SK-N-SH (cell line): ENCODE data around the gene S1PR1. TPM values are rescaled to one million over a fixed set of nuclear protein-coding genes. Genes with fewer than 3 reads are reported as not detected.

Source experiments
- CTCF ChIA-PET: fragments of 300-600, 350-600 bp; formaldehyde crosslinking; extraction: SDS; loops from one replicate; lab custom pipeline; 2021; lab: Yijun Ruan, JAX
- POLR2A ChIA-PET: fragments of 350-600 bp; sonication (Branson Sonifier 250); formaldehyde crosslinking; extraction: SDS; loops from one replicate; lab custom pipeline; 2020; ENCODE audit warnings: antibody characterized with exemption, inconsistent platforms; lab: Yijun Ruan, JAX
- DNase-seq: peaks from one replicate; pipeline ENCODE4 v3.0.0; 2012
- H2AFZ ChIP-seq: fragments of 200-600 bp; sonication (generic); 2 replicates; pipeline ENCODE4 v1.8.1; 2016; ENCODE audit warnings: antibody characterized with exemption, mild to moderate bottlenecking, low read depth
- H3F3A ChIP-seq: fragments of 200-600 bp; sonication (generic); replicated peaks from 2 replicates; pipeline ENCODE3; 2016; ENCODE audit warnings: antibody characterized with exemption, mild to moderate bottlenecking; ENCODE audit not compliant: insufficient read depth
- H3K27ac ChIP-seq, 2 experiments: fragments of 200-500 bp in 1 of 2; fragments of 200-600 bp in 1 of 2; sonication (Bioruptor generic) in 1 of 2; sonication (generic), shearing (Covaris generic) in 1 of 2; 2 replicates each; pipeline versions ENCODE4 v1.5.1 to v1.6.1; 2014 to 2016; ENCODE audit warnings: low read depth in 2 of 2, inconsistent platforms in 1 of 2, low read length in 1 of 2, mild to moderate bottlenecking in 1 of 2, mixed read lengths in 1 of 2
- H3K27me3 ChIP-seq: fragments of 200-600 bp; sonication (generic), shearing (Covaris generic); 2 replicates; pipeline ENCODE4 v1.6.1; 2016; ENCODE audit warnings: mixed run types; ENCODE audit not compliant: insufficient read depth
- H3K36me3 ChIP-seq, 2 experiments: fragments of 200-500 bp in 1 of 2; fragments of 200-600 bp in 1 of 2; sonication (Bioruptor generic) in 1 of 2; sonication (generic) in 1 of 2; replicated peaks in 1 of 2; 2 replicates each; pipeline versions ENCODE3 to v1.5.1; 2014 to 2016; ENCODE audit warnings: low read length in 1 of 2, mild to moderate bottlenecking in 1 of 2; ENCODE audit not compliant: insufficient read depth in 2 of 2, control insufficient read depth in 1 of 2
- H3K4me1 ChIP-seq, 2 experiments: fragments of 200-500 bp in 1 of 2; fragments of 200-600 bp in 1 of 2; sonication (Bioruptor generic) in 1 of 2; sonication (generic), shearing (Covaris generic) in 1 of 2; 2 replicates each; pipeline versions ENCODE4 v1.5.1 to v1.6.1; 2014 to 2016; ENCODE audit warnings: low read depth in 1 of 2, low read length in 1 of 2, mixed run types in 1 of 2; ENCODE audit not compliant: insufficient read depth in 2 of 2, control insufficient read depth in 1 of 2
- H3K4me2 ChIP-seq: fragments of 200-600 bp; sonication (generic), shearing (Covaris generic); 2 replicates; pipeline ENCODE4 v1.6.1; 2017; ENCODE audit warnings: mixed run types
- H3K4me3 ChIP-seq, 2 experiments: fragments of 200-500 bp in 1 of 2; fragments of 200-600 bp in 1 of 2; sonication (Bioruptor generic) in 1 of 2; sonication (generic), shearing (Covaris generic) in 1 of 2; 2 replicates each; pipeline versions ENCODE4 v1.5.1 to v1.8.1; 2014 to 2016; ENCODE audit warnings: low read depth in 2 of 2, inconsistent platforms in 1 of 2, low read length in 1 of 2, mild to moderate bottlenecking in 1 of 2, mixed read lengths in 1 of 2, moderate library complexity in 1 of 2
- H3K79me2 ChIP-seq: fragments of 200-600 bp; sonication (generic); 2 replicates; pipeline ENCODE4 v1.8.1; 2017; ENCODE audit warnings: mild to moderate bottlenecking; ENCODE audit not compliant: insufficient read depth
- H3K9ac ChIP-seq: fragments of 200-600 bp; sonication (generic); 2 replicates; pipeline ENCODE4 v1.6.1; 2017; ENCODE audit warnings: mixed run types
- H3K9me2 ChIP-seq: fragments of 200-600 bp; sonication (generic); 2 replicates; pipeline ENCODE4 v1.6.1; 2017; ENCODE audit warnings: mixed run types
- H3K9me3 ChIP-seq: fragments of 200-600 bp; sonication (generic); 2 replicates; pipeline ENCODE4 v1.6.1; 2017; ENCODE audit warnings: mixed run types, mild to moderate bottlenecking, moderate library complexity
- H4K20me1 ChIP-seq: fragments of 200-600 bp; sonication (generic); 2 replicates; pipeline ENCODE4 v1.6.1; 2017; ENCODE audit warnings: mild to moderate bottlenecking, mixed run types; ENCODE audit not compliant: insufficient read depth
- CHD2 ChIP-seq: fragments of 150-350 bp; IDR thresholded peaks from 2 replicates; pipeline ENCODE4 v1.6.1; 2018; ENCODE audit warnings: low read length; ENCODE audit not compliant: partially characterized antibody
- EP300 ChIP-seq, 2 experiments: IDR thresholded peaks; 2 replicates each; pipeline versions ENCODE4 v1.4.0 to v1.6.1; 2012; ENCODE audit warnings: borderline replicate concordance in 1 of 2, low read depth in 1 of 2, low read length in 1 of 2
- FOXJ3 ChIP-seq: sonication (generic); formaldehyde crosslinking; IDR thresholded peaks from 2 replicates; pipeline ENCODE4 v1.5.1; 2020; ENCODE audit warnings: mild to moderate bottlenecking, missing genetic modification reagents
- GABPA ChIP-seq: IDR thresholded peaks from 2 replicates; pipeline ENCODE4 v1.4.0; 2012; ENCODE audit warnings: low read depth, mild to moderate bottlenecking
- NFIC ChIP-seq: IDR thresholded peaks from 2 replicates; pipeline ENCODE4 v1.4.0; 2012; ENCODE audit warnings: borderline replicate concordance
- NRF1 ChIP-seq: IDR thresholded peaks from 2 replicates; pipeline ENCODE4 v1.6.1; 2012; ENCODE audit warnings: low read depth, mild to moderate bottlenecking, low read length
- POLR2AphosphoS5 ChIP-seq: IDR thresholded peaks from 2 replicates; pipeline ENCODE4 v1.6.1; 2012; ENCODE audit warnings: low read depth, low read length
- RAD21 ChIP-seq: IDR thresholded peaks from 2 replicates; pipeline ENCODE4 v1.6.1; 2012; ENCODE audit warnings: mild to moderate bottlenecking, low read length
- RCOR1 ChIP-seq: fragments of 150-350 bp; IDR thresholded peaks from 2 replicates; pipeline ENCODE4 v1.6.1; 2017; ENCODE audit warnings: antibody characterized with exemption, low read length
- SIN3A ChIP-seq: IDR thresholded peaks from 2 replicates; pipeline ENCODE4 v1.6.1; 2012; ENCODE audit warnings: low read depth, mild to moderate bottlenecking, low read length, moderate library complexity, borderline replicate concordance
- TEAD4 ChIP-seq: IDR thresholded peaks from 2 replicates; pipeline ENCODE4 v1.4.0; 2012; ENCODE audit warnings: mild to moderate bottlenecking, borderline replicate concordance; ENCODE audit not compliant: insufficient read depth
- WGBS: methylation state at CpG from one replicate; pipeline ENCODE4 v1.1.6; 2017; ENCODE audit warnings: low lambda C conversion rate; 5-methylcytosine and 5-hydroxymethylcytosine counted together
- polyA plus RNA-seq, 3 experiments: library from polyadenylated mRNA; depleted of rRNA; stranded (reverse); fragments of >200 nt; gene quantifications; 2 replicates each; pipeline ENCODE4 v1.2.3, GENCODE V29; 2012
- TF ChIP-seq, protein P1 (sequence below): fragments of 150-350 bp; IDR thresholded peaks from 2 replicates; pipeline ENCODE4 v1.6.1; 2017; ENCODE audit warnings: antibody characterized with exemption, low read length, low read depth, borderline replicate concordance
- TF ChIP-seq, protein P2 (sequence below): IDR thresholded peaks from 2 replicates; pipeline ENCODE4 v1.6.1; 2012; ENCODE audit warnings: mild to moderate bottlenecking, low read depth, low read length, moderate library complexity
- TF ChIP-seq, protein P3 (sequence below): IDR thresholded peaks from 2 replicates; pipeline ENCODE4 v1.4.0; 2012; ENCODE audit warnings: low read depth

Gene S1PR1
- polyA plus RNA-seq, 1 of the 3 experiments (the other 2 are of a cell fraction) = 5.9 TPM

DNA sequence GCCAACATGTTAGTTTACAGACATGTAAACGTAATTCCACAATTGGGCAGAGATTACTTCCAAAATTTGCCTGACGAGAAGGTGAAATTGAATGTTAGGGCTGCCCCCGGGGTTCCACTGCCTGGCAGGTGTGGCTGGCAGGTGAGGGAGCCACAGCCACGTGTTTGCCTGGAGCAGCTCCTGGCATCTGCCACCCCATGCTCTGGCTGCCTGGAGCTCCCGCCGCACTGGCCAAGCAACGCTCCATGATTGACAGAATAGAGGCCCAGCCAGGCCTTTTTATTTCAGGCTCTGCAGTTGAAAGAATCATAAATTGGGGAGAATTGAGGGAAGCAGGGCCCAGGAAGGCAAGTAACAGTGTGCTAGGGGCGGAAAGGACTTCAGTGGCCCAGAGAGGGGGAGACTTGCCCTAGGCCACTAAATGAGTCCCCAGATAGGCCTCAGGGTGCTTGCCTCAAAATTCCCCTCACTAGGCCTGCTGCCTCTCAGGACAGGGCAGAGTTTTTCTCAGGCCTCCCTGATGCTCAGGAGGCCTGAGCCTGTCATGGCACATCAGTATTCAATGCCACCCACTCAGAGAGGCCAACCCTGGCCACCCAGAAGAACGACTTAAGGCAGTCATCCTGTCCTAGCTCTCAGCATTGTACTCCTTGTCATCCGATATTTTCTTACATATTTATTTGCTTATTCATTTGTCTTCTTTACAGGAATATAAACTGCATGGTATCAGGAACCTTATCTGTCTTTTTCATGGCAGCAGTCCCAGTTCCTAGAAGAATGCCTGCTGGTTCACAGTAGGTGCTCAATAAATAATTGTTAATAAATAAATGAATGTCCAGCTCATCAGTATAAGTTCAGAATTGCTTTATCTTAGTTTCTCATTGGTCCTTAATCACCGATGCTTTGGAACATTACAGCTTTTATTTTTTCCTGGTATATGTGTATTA is 16.6 kb upstream of the S1PR1 start:
- ChIA-PET CTCF (interaction anchor here (0.8 to 1.4 kb wide), 2 partner anchors 18 to 19 kb away, joined by 3 to 7 read pairs; no protein-coding TSS in a partner anchor), POLR2A (no interaction called here)
- Histone ChIP-seq H3K36me3 (no peaks in the 10 kb centered on the region), H4K20me1 (no peaks in the 10 kb centered on the region), H3K9me2 (no peaks in the 10 kb centered on the region), H3K4me3 (no peak overlapping the region), H3K27me3 (no peaks in the 10 kb centered on the region), H3F3A (no peaks in the 10 kb centered on the region), H3K9ac (no peak overlapping the region), H3K4me1 (no peaks in the 10 kb centered on the region), H3K4me2 (no peak overlapping the region), H3K9me3 (no peaks in the 10 kb centered on the region), H2AFZ (no peak overlapping the region), H3K79me2 (no peaks in the 10 kb centered on the region), H3K27ac (no peak overlapping the region)
- WGBS = 83% methylated on average over 11 of the region's 11 CpGs
- no peak for TF ChIP-seq GABPA
- TF ChIP-seq, protein P1, sequence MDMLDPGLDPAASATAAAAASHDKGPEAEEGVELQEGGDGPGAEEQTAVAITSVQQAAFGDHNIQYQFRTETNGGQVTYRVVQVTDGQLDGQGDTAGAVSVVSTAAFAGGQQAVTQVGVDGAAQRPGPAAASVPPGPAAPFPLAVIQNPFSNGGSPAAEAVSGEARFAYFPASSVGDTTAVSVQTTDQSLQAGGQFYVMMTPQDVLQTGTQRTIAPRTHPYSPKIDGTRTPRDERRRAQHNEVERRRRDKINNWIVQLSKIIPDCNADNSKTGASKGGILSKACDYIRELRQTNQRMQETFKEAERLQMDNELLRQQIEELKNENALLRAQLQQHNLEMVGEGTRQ = no peak
- no peak for TF ChIP-seq CHD2
- TF ChIP-seq, protein P2, sequence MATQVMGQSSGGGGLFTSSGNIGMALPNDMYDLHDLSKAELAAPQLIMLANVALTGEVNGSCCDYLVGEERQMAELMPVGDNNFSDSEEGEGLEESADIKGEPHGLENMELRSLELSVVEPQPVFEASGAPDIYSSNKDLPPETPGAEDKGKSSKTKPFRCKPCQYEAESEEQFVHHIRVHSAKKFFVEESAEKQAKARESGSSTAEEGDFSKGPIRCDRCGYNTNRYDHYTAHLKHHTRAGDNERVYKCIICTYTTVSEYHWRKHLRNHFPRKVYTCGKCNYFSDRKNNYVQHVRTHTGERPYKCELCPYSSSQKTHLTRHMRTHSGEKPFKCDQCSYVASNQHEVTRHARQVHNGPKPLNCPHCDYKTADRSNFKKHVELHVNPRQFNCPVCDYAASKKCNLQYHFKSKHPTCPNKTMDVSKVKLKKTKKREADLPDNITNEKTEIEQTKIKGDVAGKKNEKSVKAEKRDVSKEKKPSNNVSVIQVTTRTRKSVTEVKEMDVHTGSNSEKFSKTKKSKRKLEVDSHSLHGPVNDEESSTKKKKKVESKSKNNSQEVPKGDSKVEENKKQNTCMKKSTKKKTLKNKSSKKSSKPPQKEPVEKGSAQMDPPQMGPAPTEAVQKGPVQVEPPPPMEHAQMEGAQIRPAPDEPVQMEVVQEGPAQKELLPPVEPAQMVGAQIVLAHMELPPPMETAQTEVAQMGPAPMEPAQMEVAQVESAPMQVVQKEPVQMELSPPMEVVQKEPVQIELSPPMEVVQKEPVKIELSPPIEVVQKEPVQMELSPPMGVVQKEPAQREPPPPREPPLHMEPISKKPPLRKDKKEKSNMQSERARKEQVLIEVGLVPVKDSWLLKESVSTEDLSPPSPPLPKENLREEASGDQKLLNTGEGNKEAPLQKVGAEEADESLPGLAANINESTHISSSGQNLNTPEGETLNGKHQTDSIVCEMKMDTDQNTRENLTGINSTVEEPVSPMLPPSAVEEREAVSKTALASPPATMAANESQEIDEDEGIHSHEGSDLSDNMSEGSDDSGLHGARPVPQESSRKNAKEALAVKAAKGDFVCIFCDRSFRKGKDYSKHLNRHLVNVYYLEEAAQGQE = no peak
- DNase-seq = no peak

DNA sequence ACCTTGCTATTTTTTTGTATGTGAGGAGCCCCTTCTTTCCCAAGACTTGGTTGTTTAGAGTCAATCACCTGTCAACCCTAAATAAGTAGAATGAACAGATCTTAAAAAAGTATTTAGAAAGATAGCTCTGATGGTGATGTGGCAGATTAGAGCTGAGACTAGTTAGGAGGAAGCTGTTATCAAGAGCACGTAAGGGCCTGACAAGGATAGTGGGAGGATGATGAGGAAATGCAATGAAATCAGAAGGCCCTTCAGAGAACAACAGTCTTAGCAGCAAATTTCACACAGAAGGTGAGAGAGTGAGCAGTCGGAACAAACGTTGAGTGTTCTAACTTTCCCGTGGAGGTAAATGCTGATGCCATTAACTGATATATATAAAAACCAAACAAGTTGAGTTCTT is 15.9 kb upstream of the S1PR1 start:
- POLR2A ChIA-PET = no interaction called here
- Histone ChIP-seq H3K9me3 (no peaks in the 10 kb centered on the region), H3K4me1 (no peaks in the 10 kb centered on the region), H4K20me1 (no peaks in the 10 kb centered on the region), H3K79me2 (no peaks in the 10 kb centered on the region), H3K27me3 (no peaks in the 10 kb centered on the region), H3K27ac (no peak overlapping the region), H3K4me2 (no peak overlapping the region), H2AFZ (no peak overlapping the region), H3K36me3 (no peaks in the 10 kb centered on the region), H3K4me3 (no peak overlapping the region), H3K9ac (no peak overlapping the region), H3F3A (no peaks in the 10 kb centered on the region), H3K9me2 (no peaks in the 10 kb centered on the region)
- no peak for DNase-seq
- CTCF ChIA-PET = interaction anchor here (0.8 kb wide), 1 partner anchor 18 kb away, joined by 3 read pairs; no protein-coding TSS in a partner anchor
- WGBS = 94% methylated on average over 4 of the region's 4 CpGs
- TF ChIP-seq, protein P3, sequence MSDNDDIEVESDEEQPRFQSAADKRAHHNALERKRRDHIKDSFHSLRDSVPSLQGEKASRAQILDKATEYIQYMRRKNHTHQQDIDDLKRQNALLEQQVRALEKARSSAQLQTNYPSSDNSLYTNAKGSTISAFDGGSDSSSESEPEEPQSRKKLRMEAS = no peak
- TF ChIP-seq, protein P2 = no peak
- no peak for TF ChIP-seq FOXJ3
- TF ChIP-seq, protein P1 = no peak
- no peak for TF ChIP-seq SIN3A
- TF ChIP-seq EP300 (IDR thresholded peaks at IDR 0.05; ENCODE audit: borderline replicate concordance in 1 of 2, low read depth in 1 of 2, low read length in 1 of 2) = no peak
- no peak for TF ChIP-seq POLR2AphosphoS5
- TF ChIP-seq NFIC = no peak
- TF ChIP-seq RCOR1 = no peak
- no peak for TF ChIP-seq NRF1
- no peak for TF ChIP-seq TEAD4
- no peak for TF ChIP-seq RAD21
